HepG2 (cell line): ENCODE measurements around the gene IGFALS. TPM values are rescaled to one million over a fixed set of nuclear protein-coding genes. Genes with fewer than 3 reads are reported as not detected.

Experiments
- ATRX ChIP-seq: sonication (generic); formaldehyde crosslinking; IDR thresholded peaks from 2 replicates; pipeline ENCODE4 v1.4.0; 2020; ENCODE audit warnings: missing genetic modification reagents, borderline replicate concordance
- FOXJ3 ChIP-seq: sonication (generic); formaldehyde crosslinking; IDR thresholded peaks from 2 replicates; pipeline ENCODE4 v1.4.0; 2020; ENCODE audit warnings: missing genetic modification reagents, mild to moderate bottlenecking, borderline replicate concordance
- FOXP1 ChIP-seq, 2 experiments: fragments of 450-650 bp in 1 of 2; IDR thresholded peaks; 2 replicates each; pipeline ENCODE4 v1.6.1; 2017 to 2018; ENCODE audit warnings: antibody characterized with exemption in 1 of 2
- HIVEP1 ChIP-seq: sonication (generic); formaldehyde crosslinking; IDR thresholded peaks from 2 replicates; pipeline ENCODE4 v1.4.0; 2020; ENCODE audit warnings: mild to moderate bottlenecking, missing genetic modification reagents
- IRX3 ChIP-seq: sonication (generic); formaldehyde crosslinking; IDR thresholded peaks from 2 replicates; pipeline ENCODE4 v1.8.1; 2023; ENCODE audit warnings: mild to moderate bottlenecking, low read depth, missing genetic modification reagents, borderline replicate concordance
- KAT7 ChIP-seq: IDR thresholded peaks from 2 replicates; pipeline ENCODE4 v1.6.1; 2018; ENCODE audit warnings: borderline replicate concordance, missing compliant biosample characterization
- MED13 ChIP-seq: sonication (generic); formaldehyde crosslinking; IDR thresholded peaks from 2 replicates; pipeline ENCODE4 v1.5.0; 2020; ENCODE audit warnings: missing genetic modification reagents
- MEF2D ChIP-seq: sonication (generic); formaldehyde crosslinking; IDR thresholded peaks from 2 replicates; pipeline ENCODE4 v1.5.1; 2020; ENCODE audit warnings: mild to moderate bottlenecking, missing genetic modification reagents
- MXD4 ChIP-seq: IDR thresholded peaks from 2 replicates; pipeline ENCODE4 v1.6.1; 2016; ENCODE audit warnings: mild to moderate bottlenecking, missing biosample characterization, missing genetic modification reagents
- MYC ChIP-seq: sonication (generic); formaldehyde crosslinking; IDR thresholded peaks from 2 replicates; pipeline ENCODE4 v1.9.0; 2021; ENCODE audit warnings: missing genetic modification reagents, borderline replicate concordance
- NR2C2 ChIP-seq: sonication (generic); formaldehyde crosslinking; IDR thresholded peaks from 2 replicates; pipeline ENCODE4 v1.4.0; 2020; ENCODE audit warnings: missing genetic modification reagents, mild to moderate bottlenecking, moderate library complexity, borderline replicate concordance
- PHF5A ChIP-seq: IDR thresholded peaks from one replicate; pipeline ENCODE4 v1.6.1; 2018; ENCODE audit warnings: low read depth, missing genetic modification reagents; ENCODE audit not compliant: unreplicated experiment
- RBFOX2 ChIP-seq: fragments of 200-400 bp; formaldehyde crosslinking; IDR thresholded peaks from 2 replicates; pipeline ENCODE4 v1.6.1; 2017; ENCODE audit warnings: low read depth, mild to moderate bottlenecking, low read length
- SOX5 ChIP-seq: IDR thresholded peaks from 2 replicates; pipeline ENCODE4 v1.6.1; 2016; ENCODE audit warnings: borderline replicate concordance
- TRIM24 ChIP-seq: sonication (generic); formaldehyde crosslinking; IDR thresholded peaks from 2 replicates; pipeline ENCODE4 v1.8.0; 2022; ENCODE audit warnings: mild to moderate bottlenecking, missing genetic modification reagents
- YEATS4 ChIP-seq: sonication (generic); formaldehyde crosslinking; IDR thresholded peaks from 2 replicates; pipeline ENCODE4 v1.4.0; 2020; ENCODE audit warnings: missing genetic modification reagents, borderline replicate concordance
- ZFAT ChIP-seq: sonication (generic); formaldehyde crosslinking; conservative IDR thresholded peaks from 2 replicates; pipeline ENCODE4 v1.8.1; 2023; ENCODE audit warnings: missing genetic modification reagents, inconsistent platforms
- ZNF333 ChIP-seq: sonication (generic); formaldehyde crosslinking; IDR thresholded peaks from 2 replicates; pipeline ENCODE4 v1.4.0; 2020; ENCODE audit warnings: mild to moderate bottlenecking, missing genetic modification reagents, borderline replicate concordance
- ZNF343 ChIP-seq: sonication (generic); formaldehyde crosslinking; IDR thresholded peaks from 2 replicates; pipeline ENCODE4 v1.4.0; 2020; ENCODE audit warnings: mild to moderate bottlenecking, missing genetic modification reagents
- ZNF350 ChIP-seq: sonication (generic); formaldehyde crosslinking; IDR thresholded peaks from 2 replicates; pipeline ENCODE4 v1.4.0; 2020; ENCODE audit warnings: mild to moderate bottlenecking, low read depth, missing genetic modification reagents, borderline replicate concordance
- ZNF598 ChIP-seq: sonication (generic); formaldehyde crosslinking; IDR thresholded peaks from 2 replicates; pipeline ENCODE4 v1.5.1; 2020; ENCODE audit warnings: mild to moderate bottlenecking, missing genetic modification reagents, borderline replicate concordance
- ZNF878 ChIP-seq: sonication (generic); formaldehyde crosslinking; IDR thresholded peaks from 2 replicates; pipeline ENCODE4 v1.8.1; 2023; ENCODE audit warnings: mild to moderate bottlenecking, missing genetic modification reagents, moderate library complexity
- ZSCAN30 ChIP-seq: sonication (generic); formaldehyde crosslinking; IDR thresholded peaks from 2 replicates; pipeline ENCODE4 v1.5.0; 2020; ENCODE audit warnings: mild to moderate bottlenecking, missing genetic modification reagents
- polyA plus RNA-seq, 8 experiments: library from polyadenylated mRNA; depleted of rRNA in 3 of 8; stranded (reverse) in 7 of 8; unstranded in 1 of 8; fragments of >200 nt; fragmentation: Illumina TruSeq in 4 of 8; extraction: Trizol in 4 of 8; gene quantifications; 2 replicates each; pipeline versions ENCODE4 v1.2.1 to v1.2.3, GENCODE V29; 2011 to 2016; ENCODE audit warnings: low read depth in 4 of 8, missing spikeins in 1 of 8, mixed read lengths in 1 of 8; ENCODE audit not compliant: insufficient read depth in 1 of 8
- total RNA-seq, 5 experiments: library from RNA; depleted of rRNA; stranded (reverse); fragments of >200 nt; fragmentation: Illumina TruSeq; extraction: Trizol; gene quantifications; 2 replicates each; pipeline ENCODE4 v1.2.3, GENCODE V29; 2016; ENCODE audit warnings: low read depth in 1 of 5
- TF ChIP-seq, protein P1 (sequence below): sonication (generic); formaldehyde crosslinking; IDR thresholded peaks from 2 replicates; pipeline ENCODE4 v1.5.0; 2020; ENCODE audit warnings: mild to moderate bottlenecking, missing genetic modification reagents
- TF ChIP-seq, protein P2 (sequence below): sonication (generic); formaldehyde crosslinking; IDR thresholded peaks from 2 replicates; pipeline ENCODE4 v1.4.0; 2020; ENCODE audit warnings: missing genetic modification reagents
- TF ChIP-seq, protein P3 (sequence below): sonication (generic); formaldehyde crosslinking; IDR thresholded peaks from 2 replicates; pipeline ENCODE4 v1.8.0; 2023; ENCODE audit warnings: mild to moderate bottlenecking, missing genetic modification reagents

IGFALS gene
- total and polyA plus RNA-seq, 2 of the 13 experiments (the other 11 are each of a cell fraction or from before 2014, with no cell fraction given), result 0.34 to 2.4 TPM

DNA sequence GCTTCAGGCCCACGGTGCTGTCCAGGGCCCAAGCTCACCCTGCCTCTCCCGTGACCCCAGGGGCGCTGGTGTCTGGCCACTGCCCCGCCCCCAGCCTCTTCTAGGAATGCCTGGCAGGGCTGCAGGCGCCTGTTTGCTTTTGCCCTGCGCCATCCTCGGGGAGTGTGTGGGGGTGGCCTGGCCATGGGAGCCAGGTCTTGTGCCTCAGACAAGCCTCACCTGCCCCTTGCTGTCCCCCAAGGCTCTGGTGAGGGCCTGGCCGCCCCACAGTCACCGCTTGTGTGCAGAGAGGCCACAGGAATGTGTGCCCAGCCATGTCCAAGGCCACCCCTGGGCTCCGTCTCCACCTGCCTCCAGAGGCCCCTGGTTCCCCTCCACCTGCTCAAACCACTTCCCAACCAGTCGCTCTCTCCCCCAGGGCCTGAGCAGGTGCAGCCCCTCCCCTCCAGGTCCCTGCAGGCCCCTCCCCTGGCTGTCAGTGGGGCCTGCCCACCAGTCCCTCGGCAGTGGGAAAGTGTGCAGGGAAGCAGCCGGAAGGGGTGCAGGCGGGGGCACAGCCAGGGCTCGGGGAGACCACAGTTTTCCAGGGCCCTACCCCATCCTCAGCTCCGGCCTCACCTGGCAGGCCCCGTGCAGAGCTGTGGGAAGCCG is 841 bp upstream of the IGFALS start (continued):
- TF ChIP-seq ZSCAN30 (CRISPR knock-in tag) (no peak), ATRX (CRISPR knock-in tag) (no peak), KAT7 (CRISPR knock-in tag) (no peak; the same call in 1 of the 2 replicates), FOXJ3 (CRISPR knock-in tag) (no peak), YEATS4 (CRISPR knock-in tag) (peak; percentile 17; the same call in 1 of the 2 replicates), IRX3 (CRISPR knock-in tag) (no peak), ZNF333 (CRISPR knock-in tag) (0 out of 2 replicates have a peak, but pooled peaks have one; percentile 82), ZFAT (CRISPR knock-in tag) (no peak), HIVEP1 (CRISPR knock-in tag) (peak; percentile 53; the same call in 1 of the 2 replicates), NR2C2 (CRISPR knock-in tag) (peak; percentile 37; the same call in 1 of the 2 replicates), ZNF878 (CRISPR knock-in tag) (no peak), ZNF350 (CRISPR knock-in tag) (peak; percentile 49; the same call in 1 of the 2 replicates), MYC (CRISPR knock-in tag) (peak; percentile 40; the same call in 1 of the 2 replicates), MEF2D (CRISPR knock-in tag) (no peak), RBFOX2 (0 out of 2 replicates have a peak, but pooled peaks have one; percentile 35), PHF5A (no peak), ZNF343 (no peak), ZNF598 (CRISPR knock-in tag) (0 out of 2 replicates have a peak, but pooled peaks have one; percentile 55), TRIM24 (CRISPR knock-in tag) (no peak), FOXP1 (IDR thresholded peaks at IDR 0.05) (no peak), FOXP1 (CRISPR knock-in tag; IDR thresholded peaks at IDR 0.05) (0 out of 2 replicates have a peak, but pooled peaks have one; percentile 14), SOX5 (CRISPR knock-in tag) (peak; percentile 22; the same call in 1 of the 2 replicates), MED13 (no peak), MXD4 (CRISPR knock-in tag) (peak; percentile 56; the same call in 1 of the 2 replicates)
- TF ChIP-seq, protein P1, sequence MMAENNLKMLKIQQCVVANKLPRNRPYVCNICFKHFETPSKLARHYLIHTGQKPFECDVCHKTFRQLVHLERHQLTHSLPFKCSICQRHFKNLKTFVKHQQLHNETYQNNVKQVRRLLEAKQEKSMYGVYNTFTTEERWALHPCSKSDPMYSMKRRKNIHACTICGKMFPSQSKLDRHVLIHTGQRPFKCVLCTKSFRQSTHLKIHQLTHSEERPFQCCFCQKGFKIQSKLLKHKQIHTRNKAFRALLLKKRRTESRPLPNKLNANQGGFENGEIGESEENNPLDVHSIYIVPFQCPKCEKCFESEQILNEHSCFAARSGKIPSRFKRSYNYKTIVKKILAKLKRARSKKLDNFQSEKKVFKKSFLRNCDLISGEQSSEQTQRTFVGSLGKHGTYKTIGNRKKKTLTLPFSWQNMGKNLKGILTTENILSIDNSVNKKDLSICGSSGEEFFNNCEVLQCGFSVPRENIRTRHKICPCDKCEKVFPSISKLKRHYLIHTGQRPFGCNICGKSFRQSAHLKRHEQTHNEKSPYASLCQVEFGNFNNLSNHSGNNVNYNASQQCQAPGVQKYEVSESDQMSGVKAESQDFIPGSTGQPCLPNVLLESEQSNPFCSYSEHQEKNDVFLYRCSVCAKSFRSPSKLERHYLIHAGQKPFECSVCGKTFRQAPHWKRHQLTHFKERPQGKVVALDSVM (CRISPR knock-in tag), result peak; percentile 47
- TF ChIP-seq, protein P2, sequence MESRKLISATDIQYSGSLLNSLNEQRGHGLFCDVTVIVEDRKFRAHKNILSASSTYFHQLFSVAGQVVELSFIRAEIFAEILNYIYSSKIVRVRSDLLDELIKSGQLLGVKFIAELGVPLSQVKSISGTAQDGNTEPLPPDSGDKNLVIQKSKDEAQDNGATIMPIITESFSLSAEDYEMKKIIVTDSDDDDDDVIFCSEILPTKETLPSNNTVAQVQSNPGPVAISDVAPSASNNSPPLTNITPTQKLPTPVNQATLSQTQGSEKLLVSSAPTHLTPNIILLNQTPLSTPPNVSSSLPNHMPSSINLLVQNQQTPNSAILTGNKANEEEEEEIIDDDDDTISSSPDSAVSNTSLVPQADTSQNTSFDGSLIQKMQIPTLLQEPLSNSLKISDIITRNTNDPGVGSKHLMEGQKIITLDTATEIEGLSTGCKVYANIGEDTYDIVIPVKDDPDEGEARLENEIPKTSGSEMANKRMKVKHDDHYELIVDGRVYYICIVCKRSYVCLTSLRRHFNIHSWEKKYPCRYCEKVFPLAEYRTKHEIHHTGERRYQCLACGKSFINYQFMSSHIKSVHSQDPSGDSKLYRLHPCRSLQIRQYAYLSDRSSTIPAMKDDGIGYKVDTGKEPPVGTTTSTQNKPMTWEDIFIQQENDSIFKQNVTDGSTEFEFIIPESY (CRISPR knock-in tag), result no peak
- TF ChIP-seq, protein P3, sequence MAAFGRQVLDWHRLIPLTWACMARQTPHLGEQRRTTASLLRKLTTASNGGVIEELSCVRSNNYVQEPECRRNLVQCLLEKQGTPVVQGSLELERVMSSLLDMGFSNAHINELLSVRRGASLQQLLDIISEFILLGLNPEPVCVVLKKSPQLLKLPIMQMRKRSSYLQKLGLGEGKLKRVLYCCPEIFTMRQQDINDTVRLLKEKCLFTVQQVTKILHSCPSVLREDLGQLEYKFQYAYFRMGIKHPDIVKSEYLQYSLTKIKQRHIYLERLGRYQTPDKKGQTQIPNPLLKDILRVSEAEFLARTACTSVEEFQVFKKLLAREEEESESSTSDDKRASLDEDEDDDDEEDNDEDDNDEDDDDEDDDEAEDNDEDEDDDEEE (CRISPR knock-in tag), result no peak
